Adrenal gland (tissue), 12 donors: ENCODE data around the gene RNASEL. TPM values are rescaled to one million over a fixed set of nuclear protein-coding genes. Genes with fewer than 3 reads are reported as not detected.

Experiments used
- DNase-seq, 7 donors: peaks; one replicate each; pipeline ENCODE4 v3.0.0-alpha.2; 2019 to 2020
- H3K27ac ChIP-seq, 5 donors: fragments of 200-600 bp; sonication (generic) in 4 of 5; 1 replicate in 3 of 5; 2 replicates in 2 of 5; pipeline versions ENCODE4 v1.5.1 to v1.8.0; 2016 to 2020; ENCODE audit warnings: mild to moderate bottlenecking in 1 of 5
- H3K27me3 ChIP-seq: fragments of 200-600 bp; 2 replicates; pipeline ENCODE4 v1.8.0; 2021
- H3K36me3 ChIP-seq, 2 donors: fragments of 200-600 bp; replicated peaks in 1 of 2; 1 replicate in 1 of 2; 2 replicates in 1 of 2; pipeline versions ENCODE4 v1.5.1 to v1.8.0; 2018 to 2022
- H3K4me1 ChIP-seq, 2 donors: fragments of 200-600 bp; replicated peaks in 1 of 2; 1 replicate in 1 of 2; 2 replicates in 1 of 2; pipeline versions ENCODE4 v1.5.1 to v1.8.0; 2018 to 2021
- H3K4me3 ChIP-seq, 4 donors: fragments of 200-600 bp; sonication (generic) in 3 of 4; one replicate each; pipeline ENCODE4 v1.5.1; 2016 to 2018
- H3K9me3 ChIP-seq, 3 donors: fragments of 200-600 bp; sonication (generic) in 1 of 3; replicated peaks in 1 of 3; 1 replicate in 2 of 3; 2 replicates in 1 of 3; pipeline versions ENCODE4 v1.5.1 to v1.8.0; 2016 to 2021
- POLR2A ChIP-seq, 2 donors: fragments of 450-650 bp; IDR thresholded peaks; one replicate each; pipeline ENCODE4 v1.6.1; 2017; ENCODE audit warnings: antibody characterized with exemption in 2 of 2, mild to moderate bottlenecking in 2 of 2, moderate library complexity in 1 of 2
- WGBS, 4 donors: extraction: QIAGEN DNeasy Blood & Tissue Kit in 2 of 4; methylation state at CpG; one replicate each; pipeline versions ENCODE4 v1.1.5 to v1.1.7; 2013 to 2017; 5-methylcytosine and 5-hydroxymethylcytosine counted together
- intact Hi-C, 2 donors: fragments of 100-400 bp; cut with DNase I; formaldehyde crosslinking; loops; one replicate each; pipeline versions ENCODE4 v1.14.1 to v1.15.0; 2022 to 2023
- polyA plus RNA-seq, 3 donors: library from polyadenylated mRNA; stranded (reverse); fragments of 200-250 nt in 2 of 3; fragments of 350-450 nt in 1 of 3; fragmentation: Illumina TruSeq in 1 of 3; extraction: RNeasy Lipid Tissue Mini Kit (QIAGEN cat#74804) in 1 of 3; gene quantifications; one replicate each; pipeline ENCODE4 v1.2.3, GENCODE V29; 2013 to 2014
- total RNA-seq, 9 donors: library from RNA; depleted of rRNA in 4 of 9; stranded (reverse); fragments of >200 nt in 4 of 9; fragments of 120-200 nt in 1 of 9; fragmentation: NEBNext Ultra II Directional in 1 of 9; extraction: Animal tissue kit (Norgen Biotek cat#: 25700) in 1 of 9; gene quantifications; one replicate each; pipeline versions ENCODE4 v1.1.0 to v1.2.4, GENCODE V29; 2013 to 2023
- TF ChIP-seq, protein P1 (sequence below), 6 experiments: fragments of 450-650 bp in 4 of 6; fragments of 200-600 bp in 2 of 6; sonication (generic) in 1 of 6; IDR thresholded peaks; 1 replicate in 5 of 6; 2 replicates in 1 of 6; pipeline versions ENCODE4 v1.5.1 to v1.8.0; 2016 to 2021; ENCODE audit warnings: antibody characterized with exemption in 6 of 6, mild to moderate bottlenecking in 2 of 6, moderate library complexity in 1 of 6
- donor health status: healthy with polysubstance abuse.
- donor health status: Bipolar disorder and iron deficiency.
- donor health status: DM: yes; HTN: yes; CAD: no.
- donor health status: DM: no; HTN: no; CAD: no.
- donor health status: DM: no; HTN: no; CAD: no.
- donor health status: DM: yes; HTN: yes; CAD: no.

Gene RNASEL
- total and polyA plus RNA-seq, 12 donors = 3.5 to 24.3 (median 11.7) TPM

DNA sequence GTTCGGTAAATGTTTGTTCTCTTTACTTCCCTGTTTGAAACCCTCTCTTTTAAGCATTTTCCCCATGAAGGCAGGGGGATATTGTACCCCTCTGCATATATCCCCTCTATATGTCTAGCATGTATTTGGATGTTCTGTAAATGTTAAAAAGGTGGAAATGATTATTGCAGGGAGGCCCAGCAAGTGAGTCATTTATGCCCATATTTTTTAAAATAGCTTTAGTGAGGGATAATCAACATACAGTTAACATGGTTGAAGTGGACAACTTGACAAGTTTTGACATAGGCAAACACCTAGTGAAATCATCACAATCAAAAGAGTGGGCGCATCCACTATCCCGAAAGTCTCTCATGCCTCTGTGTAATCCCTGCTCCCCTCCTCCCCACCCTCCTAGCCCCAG lies 36.0 kb upstream of the RNASEL start:
- Histone ChIP-seq H3K9me3 (no peaks in the 10 kb centered on the region), H3K27ac (no peak overlapping the region), H3K4me1 (no peaks in the 10 kb centered on the region), H3K36me3 (no peaks in the 10 kb centered on the region), H3K27me3 (no peaks in the 10 kb centered on the region), H3K4me3 (no peak overlapping the region)
- intact Hi-C loops = no loop called here
- TF ChIP-seq POLR2A (IDR thresholded peaks at IDR 0.05) = no peak
- TF ChIP-seq, protein P1, sequence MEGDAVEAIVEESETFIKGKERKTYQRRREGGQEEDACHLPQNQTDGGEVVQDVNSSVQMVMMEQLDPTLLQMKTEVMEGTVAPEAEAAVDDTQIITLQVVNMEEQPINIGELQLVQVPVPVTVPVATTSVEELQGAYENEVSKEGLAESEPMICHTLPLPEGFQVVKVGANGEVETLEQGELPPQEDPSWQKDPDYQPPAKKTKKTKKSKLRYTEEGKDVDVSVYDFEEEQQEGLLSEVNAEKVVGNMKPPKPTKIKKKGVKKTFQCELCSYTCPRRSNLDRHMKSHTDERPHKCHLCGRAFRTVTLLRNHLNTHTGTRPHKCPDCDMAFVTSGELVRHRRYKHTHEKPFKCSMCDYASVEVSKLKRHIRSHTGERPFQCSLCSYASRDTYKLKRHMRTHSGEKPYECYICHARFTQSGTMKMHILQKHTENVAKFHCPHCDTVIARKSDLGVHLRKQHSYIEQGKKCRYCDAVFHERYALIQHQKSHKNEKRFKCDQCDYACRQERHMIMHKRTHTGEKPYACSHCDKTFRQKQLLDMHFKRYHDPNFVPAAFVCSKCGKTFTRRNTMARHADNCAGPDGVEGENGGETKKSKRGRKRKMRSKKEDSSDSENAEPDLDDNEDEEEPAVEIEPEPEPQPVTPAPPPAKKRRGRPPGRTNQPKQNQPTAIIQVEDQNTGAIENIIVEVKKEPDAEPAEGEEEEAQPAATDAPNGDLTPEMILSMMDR (IDR thresholded peaks at IDR 0.05) = no peak
- 82 to 87% (median 83%) methylated on average over 3 of the region's 3 CpGs for WGBS, 4 donors
- DNase-seq = no peak

DNA sequence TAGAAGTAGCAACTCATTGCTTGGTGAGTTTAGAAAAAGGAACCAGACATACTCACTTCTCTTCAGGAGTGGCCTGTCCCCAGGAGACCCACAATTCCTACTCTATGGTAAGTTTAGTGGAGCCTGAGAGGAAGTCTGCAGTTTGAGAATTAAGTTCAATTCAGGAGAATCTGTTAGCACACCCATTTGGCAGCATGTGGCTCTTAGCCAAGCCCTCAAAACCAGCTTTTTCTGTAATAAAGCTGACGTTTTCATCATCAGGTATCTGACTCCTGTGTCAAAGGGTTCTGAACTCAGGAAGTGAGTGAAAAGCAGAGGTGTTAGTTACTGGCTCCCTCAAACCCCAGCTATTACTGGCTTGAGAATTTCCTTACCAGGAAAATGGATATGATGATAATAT lies 35.5 kb upstream of the RNASEL start:
- 32 to 44% (median 35%) methylated on average over 1 of the region's 1 CpG for WGBS, 4 donors
- intact Hi-C loops = no loop called here
- DNase-seq = no peak
- Histone ChIP-seq H3K4me1 (no peaks in the 10 kb centered on the region), H3K9me3 (no peaks in the 10 kb centered on the region), H3K4me3 (no peak overlapping the region), H3K36me3 (no peaks in the 10 kb centered on the region), H3K27me3 (no peaks in the 10 kb centered on the region), H3K27ac (no peak overlapping the region)
- TF ChIP-seq POLR2A (IDR thresholded peaks at IDR 0.05) = no peak
- TF ChIP-seq, protein P1 (IDR thresholded peaks at IDR 0.05) = no peak

DNA sequence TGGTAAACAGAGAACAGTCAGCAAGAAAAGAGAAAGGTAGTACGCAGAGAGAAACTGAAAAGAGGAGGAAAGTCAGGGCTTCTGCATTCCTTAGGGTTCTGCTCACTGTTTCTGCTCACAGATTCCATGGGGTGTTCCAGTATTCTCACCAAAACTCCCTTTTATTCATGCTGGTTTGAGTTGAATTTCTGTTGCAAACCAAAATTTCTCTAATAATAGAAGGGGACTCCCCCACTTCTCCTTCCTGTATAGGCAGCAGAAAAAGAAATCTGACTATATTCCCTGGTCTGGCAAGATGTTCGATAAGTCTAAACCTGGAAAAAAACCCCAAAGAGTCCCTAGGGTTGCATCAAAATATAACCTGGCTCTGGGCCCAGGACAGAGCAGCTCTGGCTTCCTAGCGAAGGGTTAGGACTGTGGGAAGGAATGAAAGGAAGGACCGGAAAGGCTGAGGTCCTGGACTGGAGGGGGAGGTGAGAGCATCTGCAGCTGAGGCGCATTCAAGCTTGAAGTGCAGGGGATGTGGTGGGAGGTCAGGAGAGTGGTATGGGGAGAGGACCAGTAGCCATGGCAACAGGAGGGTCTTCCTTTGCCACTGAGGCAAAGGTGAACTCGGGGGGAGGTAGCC lies 34.0 kb upstream of the RNASEL start:
- DNase-seq = no peak
- WGBS, 4 donors = 62 to 74% (median 64%) methylated on average over 6 of the region's 6 CpGs
- no peak overlapping the region for H3K27ac ChIP-seq
- H3K4me1 ChIP-seq = no peaks in the 10 kb centered on the region
- intact Hi-C loops = no loop called here
- no peaks in the 10 kb centered on the region for H3K9me3 ChIP-seq
- H3K4me3 ChIP-seq = no peak overlapping the region
- H3K36me3 ChIP-seq = no peaks in the 10 kb centered on the region
- no peaks in the 10 kb centered on the region for H3K27me3 ChIP-seq
- TF ChIP-seq POLR2A (IDR thresholded peaks at IDR 0.05) = no peak
- TF ChIP-seq, protein P1 (IDR thresholded peaks at IDR 0.05) = no peak

DNA sequence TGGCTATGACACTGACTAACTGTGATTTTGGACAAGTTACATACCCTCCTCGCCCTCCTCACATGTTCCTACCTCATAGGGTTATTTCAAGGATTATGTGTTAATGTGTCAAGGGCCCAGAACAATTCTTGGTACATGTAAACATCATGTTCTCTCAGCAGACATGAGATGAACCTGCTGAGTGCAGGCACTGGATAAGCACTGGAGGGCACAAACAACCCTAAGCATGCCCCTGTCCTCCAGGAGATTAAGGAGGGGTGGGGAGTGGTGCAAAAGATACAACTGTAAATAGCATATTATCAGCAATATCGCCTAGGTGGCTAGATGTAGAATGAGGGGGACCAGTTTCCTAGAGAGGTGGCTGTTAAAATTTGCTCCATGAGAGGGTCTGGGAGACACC lies 32.9 kb upstream of the RNASEL start:
- H3K27me3 ChIP-seq = no peaks in the 10 kb centered on the region
- no peak for TF ChIP-seq POLR2A (IDR thresholded peaks at IDR 0.05)
- TF ChIP-seq, protein P1 (IDR thresholded peaks at IDR 0.05) = no peak
- WGBS, 4 donors = 88 to 95% (median 93%) methylated on average over 2 of the region's 2 CpGs
- intact Hi-C loops = no loop called here
- no peaks in the 10 kb centered on the region for H3K4me1 ChIP-seq
- no peak overlapping the region for H3K27ac ChIP-seq
- no peaks in the 10 kb centered on the region for H3K9me3 ChIP-seq
- no peak overlapping the region for H3K4me3 ChIP-seq
- DNase-seq = no peak
- no peaks in the 10 kb centered on the region for H3K36me3 ChIP-seq
